SU-DHL-6 (cell line): ENCODE results near the gene INTS11.

ENCODE experiments used
- EZH2phosphoT487 ChIP-seq: fragments of 200-600 bp; sonication (generic), shearing (Covaris generic); conservative IDR thresholded peaks from 2 replicates; pipeline ENCODE4 v1.6.1; 2018; ENCODE audit warnings: mild to moderate bottlenecking, antibody characterized with exemption, low read length, moderate library complexity, mixed read lengths
- TF ChIP-seq, protein P1 (sequence below): fragments of 200-600 bp; sonication (generic); IDR thresholded peaks from one replicate; pipeline ENCODE4 v1.5.1; 2017; ENCODE audit warnings: antibody characterized with exemption, mild to moderate bottlenecking, low read length, moderate library complexity; ENCODE audit not compliant: insufficient read depth, poor library complexity, severe bottlenecking

DNA sequence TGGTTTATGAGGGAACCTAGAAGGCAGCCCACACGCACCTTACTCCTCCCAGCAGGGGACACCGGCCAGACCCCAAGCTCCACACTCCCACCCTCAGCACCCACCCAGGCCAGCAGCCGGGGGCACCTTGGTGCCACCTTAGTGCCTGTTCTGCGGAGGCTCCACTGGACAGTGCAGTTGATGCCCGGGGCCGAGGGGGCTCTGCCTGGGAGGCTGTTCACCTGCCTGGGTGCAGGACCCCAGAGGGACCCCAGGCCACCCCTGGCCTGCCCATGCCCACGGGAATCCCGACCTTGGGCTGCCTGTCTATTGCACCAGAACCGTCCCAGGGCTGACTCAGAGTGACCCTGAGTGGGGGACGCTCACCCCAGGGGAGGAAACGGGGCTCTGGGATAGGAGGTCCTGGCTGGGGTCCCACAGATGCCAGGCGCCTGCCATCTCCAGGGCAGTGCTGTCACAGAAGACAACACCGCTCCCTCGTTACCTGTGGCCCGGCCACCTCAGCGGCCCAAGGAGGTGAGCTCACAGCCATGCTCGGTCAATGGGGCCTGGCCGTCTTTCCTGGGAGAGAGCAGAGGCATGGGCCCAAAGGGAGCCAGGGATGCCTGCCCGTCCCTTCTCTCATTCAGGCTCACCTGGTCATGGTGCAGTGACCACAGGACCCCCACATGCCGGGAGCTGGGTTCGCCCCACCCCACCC, 43.5 kb downstream of the INTS11 start:
- TF ChIP-seq, protein P1, sequence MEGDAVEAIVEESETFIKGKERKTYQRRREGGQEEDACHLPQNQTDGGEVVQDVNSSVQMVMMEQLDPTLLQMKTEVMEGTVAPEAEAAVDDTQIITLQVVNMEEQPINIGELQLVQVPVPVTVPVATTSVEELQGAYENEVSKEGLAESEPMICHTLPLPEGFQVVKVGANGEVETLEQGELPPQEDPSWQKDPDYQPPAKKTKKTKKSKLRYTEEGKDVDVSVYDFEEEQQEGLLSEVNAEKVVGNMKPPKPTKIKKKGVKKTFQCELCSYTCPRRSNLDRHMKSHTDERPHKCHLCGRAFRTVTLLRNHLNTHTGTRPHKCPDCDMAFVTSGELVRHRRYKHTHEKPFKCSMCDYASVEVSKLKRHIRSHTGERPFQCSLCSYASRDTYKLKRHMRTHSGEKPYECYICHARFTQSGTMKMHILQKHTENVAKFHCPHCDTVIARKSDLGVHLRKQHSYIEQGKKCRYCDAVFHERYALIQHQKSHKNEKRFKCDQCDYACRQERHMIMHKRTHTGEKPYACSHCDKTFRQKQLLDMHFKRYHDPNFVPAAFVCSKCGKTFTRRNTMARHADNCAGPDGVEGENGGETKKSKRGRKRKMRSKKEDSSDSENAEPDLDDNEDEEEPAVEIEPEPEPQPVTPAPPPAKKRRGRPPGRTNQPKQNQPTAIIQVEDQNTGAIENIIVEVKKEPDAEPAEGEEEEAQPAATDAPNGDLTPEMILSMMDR = no peak
- TF ChIP-seq EZH2phosphoT487 = no peak
